SK-N-SH (cell line): ENCODE measurements around the gene SLC35G6.

Source experiments
- CHD2 ChIP-seq: fragments of 150-350 bp; IDR thresholded peaks from 2 replicates; pipeline ENCODE4 v1.6.1; 2018; ENCODE audit warnings: low read length; ENCODE audit not compliant: partially characterized antibody
- EP300 ChIP-seq, 2 experiments: IDR thresholded peaks; 2 replicates each; pipeline versions ENCODE4 v1.4.0 to v1.6.1; 2012; ENCODE audit warnings: borderline replicate concordance in 1 of 2, low read depth in 1 of 2, low read length in 1 of 2
- EZH2phosphoT487 ChIP-seq: fragments of 200-600 bp; sonication (generic); IDR thresholded peaks from 2 replicates; pipeline ENCODE4 v1.6.1; 2017; ENCODE audit warnings: low read depth, mixed run types, mild to moderate bottlenecking, antibody characterized with exemption, moderate library complexity, borderline replicate concordance
- JUND ChIP-seq: IDR thresholded peaks from 2 replicates; pipeline ENCODE4 v1.4.0; 2012
- POLR2AphosphoS5 ChIP-seq: IDR thresholded peaks from 2 replicates; pipeline ENCODE4 v1.6.1; 2012; ENCODE audit warnings: low read depth, low read length
- TCF12 ChIP-seq: IDR thresholded peaks from 2 replicates; pipeline ENCODE4 v1.4.0; 2012
- TF ChIP-seq, protein P1 (sequence below): IDR thresholded peaks from 2 replicates; pipeline ENCODE4 v1.6.1; 2012; ENCODE audit warnings: mild to moderate bottlenecking, low read depth, low read length, moderate library complexity
- TF ChIP-seq, protein P2 (sequence below): fragments of 200-600 bp; sonication (generic); IDR thresholded peaks from 2 replicates; pipeline ENCODE4 v1.6.1; 2017; ENCODE audit warnings: antibody characterized with exemption, mild to moderate bottlenecking, moderate library complexity

DNA sequence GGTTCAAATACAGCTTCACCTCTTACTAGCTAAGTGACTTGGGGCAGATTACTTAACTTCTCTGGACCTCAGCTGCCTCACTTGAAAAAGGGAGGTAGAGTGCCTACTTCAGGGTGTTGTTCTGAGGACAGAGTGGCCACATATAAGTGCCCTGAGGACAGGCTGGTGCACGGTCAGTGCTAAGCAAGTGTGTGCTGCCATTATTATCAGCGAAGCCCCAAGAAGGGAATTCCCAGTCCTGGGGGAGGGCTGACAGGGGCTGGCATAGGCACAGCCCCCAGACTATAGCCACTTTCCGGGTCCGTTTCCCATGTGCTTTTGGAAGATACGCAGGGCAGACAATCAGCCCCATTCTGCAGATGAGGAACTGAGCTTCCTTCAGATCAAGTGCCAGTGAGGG, 4.3 kb upstream of the SLC35G6 start:
- TF ChIP-seq JUND, result no peak
- TF ChIP-seq, protein P1, sequence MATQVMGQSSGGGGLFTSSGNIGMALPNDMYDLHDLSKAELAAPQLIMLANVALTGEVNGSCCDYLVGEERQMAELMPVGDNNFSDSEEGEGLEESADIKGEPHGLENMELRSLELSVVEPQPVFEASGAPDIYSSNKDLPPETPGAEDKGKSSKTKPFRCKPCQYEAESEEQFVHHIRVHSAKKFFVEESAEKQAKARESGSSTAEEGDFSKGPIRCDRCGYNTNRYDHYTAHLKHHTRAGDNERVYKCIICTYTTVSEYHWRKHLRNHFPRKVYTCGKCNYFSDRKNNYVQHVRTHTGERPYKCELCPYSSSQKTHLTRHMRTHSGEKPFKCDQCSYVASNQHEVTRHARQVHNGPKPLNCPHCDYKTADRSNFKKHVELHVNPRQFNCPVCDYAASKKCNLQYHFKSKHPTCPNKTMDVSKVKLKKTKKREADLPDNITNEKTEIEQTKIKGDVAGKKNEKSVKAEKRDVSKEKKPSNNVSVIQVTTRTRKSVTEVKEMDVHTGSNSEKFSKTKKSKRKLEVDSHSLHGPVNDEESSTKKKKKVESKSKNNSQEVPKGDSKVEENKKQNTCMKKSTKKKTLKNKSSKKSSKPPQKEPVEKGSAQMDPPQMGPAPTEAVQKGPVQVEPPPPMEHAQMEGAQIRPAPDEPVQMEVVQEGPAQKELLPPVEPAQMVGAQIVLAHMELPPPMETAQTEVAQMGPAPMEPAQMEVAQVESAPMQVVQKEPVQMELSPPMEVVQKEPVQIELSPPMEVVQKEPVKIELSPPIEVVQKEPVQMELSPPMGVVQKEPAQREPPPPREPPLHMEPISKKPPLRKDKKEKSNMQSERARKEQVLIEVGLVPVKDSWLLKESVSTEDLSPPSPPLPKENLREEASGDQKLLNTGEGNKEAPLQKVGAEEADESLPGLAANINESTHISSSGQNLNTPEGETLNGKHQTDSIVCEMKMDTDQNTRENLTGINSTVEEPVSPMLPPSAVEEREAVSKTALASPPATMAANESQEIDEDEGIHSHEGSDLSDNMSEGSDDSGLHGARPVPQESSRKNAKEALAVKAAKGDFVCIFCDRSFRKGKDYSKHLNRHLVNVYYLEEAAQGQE, result no peak
- no peak for TF ChIP-seq POLR2AphosphoS5
- TF ChIP-seq, protein P2, sequence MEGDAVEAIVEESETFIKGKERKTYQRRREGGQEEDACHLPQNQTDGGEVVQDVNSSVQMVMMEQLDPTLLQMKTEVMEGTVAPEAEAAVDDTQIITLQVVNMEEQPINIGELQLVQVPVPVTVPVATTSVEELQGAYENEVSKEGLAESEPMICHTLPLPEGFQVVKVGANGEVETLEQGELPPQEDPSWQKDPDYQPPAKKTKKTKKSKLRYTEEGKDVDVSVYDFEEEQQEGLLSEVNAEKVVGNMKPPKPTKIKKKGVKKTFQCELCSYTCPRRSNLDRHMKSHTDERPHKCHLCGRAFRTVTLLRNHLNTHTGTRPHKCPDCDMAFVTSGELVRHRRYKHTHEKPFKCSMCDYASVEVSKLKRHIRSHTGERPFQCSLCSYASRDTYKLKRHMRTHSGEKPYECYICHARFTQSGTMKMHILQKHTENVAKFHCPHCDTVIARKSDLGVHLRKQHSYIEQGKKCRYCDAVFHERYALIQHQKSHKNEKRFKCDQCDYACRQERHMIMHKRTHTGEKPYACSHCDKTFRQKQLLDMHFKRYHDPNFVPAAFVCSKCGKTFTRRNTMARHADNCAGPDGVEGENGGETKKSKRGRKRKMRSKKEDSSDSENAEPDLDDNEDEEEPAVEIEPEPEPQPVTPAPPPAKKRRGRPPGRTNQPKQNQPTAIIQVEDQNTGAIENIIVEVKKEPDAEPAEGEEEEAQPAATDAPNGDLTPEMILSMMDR, result no peak
- no peak for TF ChIP-seq EP300 (IDR thresholded peaks at IDR 0.05; ENCODE audit: borderline replicate concordance in 1 of 2, low read depth in 1 of 2, low read length in 1 of 2)
- no peak for TF ChIP-seq CHD2
- TF ChIP-seq EZH2phosphoT487, result no peak
- no peak for TF ChIP-seq TCF12
